Measurements from ENCODE around the gene TMEM144. TPM values are rescaled to one million over a fixed set of nuclear protein-coding genes. Genes with fewer than 3 reads are reported as not detected.

TMEM144 gene
- total RNA-seq, 4 donors from 2014 or later = 8.2 to 23.8 (median 12.2) TPM

GRCh38 chr4:158243071-158243470 is 32.8 kb downstream of the TMEM144 start:
- TF ChIP-seq CTCF (IDR thresholded peaks at IDR 0.05; ENCODE audit: low read depth) = no peak

DNA sequence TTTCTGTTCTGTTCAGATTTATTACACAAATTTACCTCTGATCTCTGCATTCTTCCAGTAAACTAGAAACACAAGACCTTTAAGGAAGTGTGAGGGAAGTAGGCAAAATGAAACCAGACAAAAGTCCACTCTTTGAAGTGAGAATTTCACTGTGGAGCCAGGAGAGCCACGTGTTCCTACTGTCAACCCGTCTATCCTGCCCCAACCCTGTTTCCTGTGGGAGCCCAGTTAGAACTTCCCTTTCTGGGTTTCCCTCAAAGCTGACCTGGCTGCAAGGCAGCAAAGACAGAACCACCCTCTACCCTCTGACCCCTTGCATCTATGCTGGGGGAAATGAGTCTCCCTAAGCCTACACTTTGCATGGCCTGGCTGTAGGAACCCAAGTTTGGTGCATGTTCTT is 40.0 kb downstream of the TMEM144 start:
- TF ChIP-seq CTCF (IDR thresholded peaks at IDR 0.05; ENCODE audit: low read depth) = no peak

DNA sequence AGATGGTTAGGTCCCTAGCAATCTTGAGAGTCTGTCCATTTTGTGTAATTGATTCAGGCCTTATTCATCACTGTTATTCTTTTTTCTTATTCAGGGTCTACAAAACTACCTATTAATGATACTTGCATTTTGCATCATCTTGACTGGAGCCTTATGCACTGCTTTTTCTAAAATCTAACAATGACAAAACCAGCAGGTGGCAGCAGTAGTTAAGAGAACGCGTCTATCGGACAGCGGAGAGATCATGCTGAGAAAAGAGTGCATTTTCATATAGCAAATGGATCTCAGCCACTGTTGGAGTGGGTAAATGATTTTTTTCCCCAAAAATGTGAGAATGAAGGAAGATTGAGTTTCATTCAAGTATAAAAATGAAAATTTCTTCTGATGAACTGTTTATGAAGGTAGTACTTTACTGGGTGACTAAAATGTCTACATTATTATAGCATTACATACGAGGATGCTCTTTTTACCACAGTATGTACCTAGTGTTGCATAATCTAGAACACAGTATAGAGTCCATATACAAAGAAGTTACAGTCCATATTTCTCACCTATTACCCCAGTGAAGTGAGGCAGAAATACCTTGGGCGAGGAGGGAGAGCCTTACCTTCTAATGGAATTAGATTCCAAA is 43.2 kb downstream of the TMEM144 start:
- no peak for TF ChIP-seq CTCF (IDR thresholded peaks at IDR 0.05; ENCODE audit: low read depth)

DNA sequence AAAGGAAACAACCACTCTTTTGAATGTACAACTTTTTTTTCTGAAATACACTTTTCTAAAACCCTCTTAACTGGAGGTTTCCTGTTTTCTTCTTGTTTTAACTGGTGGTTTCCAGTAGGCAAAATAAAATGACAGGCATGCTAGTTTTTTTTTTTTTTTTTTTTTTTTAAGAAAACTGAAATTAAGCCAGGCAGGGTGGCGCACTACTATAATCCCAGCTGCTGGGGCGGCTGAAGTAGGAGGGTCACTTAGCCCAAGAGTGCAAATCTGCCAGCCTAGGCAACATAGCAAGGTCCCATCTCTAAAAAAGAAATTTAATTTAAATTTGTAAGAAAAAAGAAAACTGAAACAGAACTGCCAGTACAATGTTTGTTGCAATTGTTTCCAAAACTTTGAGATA is 44.0 kb downstream of the TMEM144 start:
- TF ChIP-seq CTCF (IDR thresholded peaks at IDR 0.05; ENCODE audit: low read depth) = no peak

GRCh38 chr4:158255727-158256324 is 45.5 kb downstream of the TMEM144 start:
- TF ChIP-seq CTCF (IDR thresholded peaks at IDR 0.05; ENCODE audit: low read depth) = no peak

- no peak for TF ChIP-seq CTCF (IDR thresholded peaks at IDR 0.05; ENCODE audit: low read depth)
These were observed 49.8 kb downstream of the TMEM144 start for GRCh38 chr4:158259955-158260575.

GRCh38 chr4:158261480-158261879 is 51.2 kb downstream of the TMEM144 start:
- no peak for TF ChIP-seq CTCF (IDR thresholded peaks at IDR 0.05; ENCODE audit: low read depth)
